Vein endothelial cell (primary cell): ENCODE results near the gene NANOS3. TPM values are rescaled to one million over a fixed set of nuclear protein-coding genes. Genes with fewer than 3 reads are reported as not detected.

Experiments
- small RNA-seq: library from RNA; depleted of rRNA; stranded (forward); fragments of <200 nt; gene quantifications from one replicate; pipeline ENCODE3, GENCODE V24; 2012
- total RNA-seq: library from RNA; depleted of rRNA; stranded (reverse); fragments of >200 nt; gene quantifications from 2 replicates; pipeline ENCODE4 v1.2.3, GENCODE V29; 2012

The NANOS3 gene
- total RNA-seq = 0.33 and 0.76 TPM in 2 replicates

GRCh38 chr19:13876834-13877233 lies at the start of gene NANOS3:
NANOS3 (plus strand) TSS chr19:13877134; CDS start chr19:13877249, 115 bp downstream.

GRCh38 chr19:13905634-13906520 lies 28.9 kb downstream of the NANOS3 start, which contains the start of the genes BRME1 and CC2D1A:
BRME1 (minus strand) TSS chr19:13906117; CDS start chr19:13904892, 1,225 bp downstream.
CC2D1A (plus strand) TSS chr19:13906201; CDS start chr19:13906442, 241 bp downstream.

Small RNA genes lying within 50 kb of the gene (small RNA-seq; reads per million reads assigned to genes)
- gene MIR181C = 14.2 reads per million, percentile 97 among the genes with 10 or more reads in this experiment
- gene MIR181D = 27.4 reads per million, percentile 98 among the genes with 10 or more reads in this experiment

Other genes with a start within 250 kb of the NANOS3 start
- gene MRI1, start 112.6 kb upstream of the NANOS3 start, total RNA-seq = 38.2 and 45.4 TPM in 2 replicates
- 60.8 and 79.0 TPM in 2 replicates for gene C19orf53, start 102.7 kb upstream of the NANOS3 start, total RNA-seq
- 16.8 and 21.6 TPM in 2 replicates for gene ZSWIM4, start 81.7 kb upstream of the NANOS3 start, total RNA-seq
- 0.65 and 0.76 TPM in 2 replicates for gene BRME1, start 29.0 kb downstream of the NANOS3 start, total RNA-seq
- 13.5 and 21.2 TPM in 2 replicates for gene CC2D1A, start 29.1 kb downstream of the NANOS3 start, total RNA-seq
- under 0.01 and 0.19 TPM in 2 replicates for gene PODNL1, start 61.3 kb downstream of the NANOS3 start, total RNA-seq
- 16.0 and 19.7 TPM in 2 replicates for gene DCAF15, start 75.4 kb downstream of the NANOS3 start, total RNA-seq
- 3.1 and 3.6 TPM in 2 replicates for gene RFX1, start 129.2 kb downstream of the NANOS3 start, total RNA-seq
- gene RLN3, start 151.0 kb downstream of the NANOS3 start, total RNA-seq = not detected in 2 replicates
- 4.1 and 6.5 TPM in 2 replicates for gene IL27RA, start 154.6 kb downstream of the NANOS3 start, total RNA-seq
- gene PALM3, start 184.9 kb downstream of the NANOS3 start, total RNA-seq = not detected in 2 replicates
- gene MISP3, start 195.7 kb downstream of the NANOS3 start, total RNA-seq = 0.10 and 0.33 TPM in 2 replicates
- not detected in 2 replicates for gene C19orf67, start 208.6 kb downstream of the NANOS3 start, total RNA-seq
- gene SAMD1, start 213.6 kb downstream of the NANOS3 start, total RNA-seq = 26.3 and 37.6 TPM in 2 replicates
- gene PRKACA, start 240.6 kb downstream of the NANOS3 start, total RNA-seq = 59.2 and 62.7 TPM in 2 replicates